LNCaP clone FGC (cell line): Measurements from ENCODE around the gene KCNJ9.
"Not testable (repeated sequence)": the region's sequence is repeated elsewhere in the genome, so short reads cannot be mapped to it uniquely, and the experiment has no call there.

Experiments
- DNase-seq: peaks from one replicate; pipeline ENCODE4 v3.0.0-alpha.2; 2011; ENCODE audit warnings: low read depth
- H3K4me3 ChIP-seq: 2 replicates; pipeline ENCODE4 v1.5.1; 2011; ENCODE audit warnings: mild to moderate bottlenecking, low read depth, low read length, control low read depth
- CTCF ChIP-seq: IDR thresholded peaks from 2 replicates; pipeline ENCODE4 v1.5.1; 2012; ENCODE audit warnings: mild to moderate bottlenecking; ENCODE audit not compliant: control insufficient read depth, insufficient read depth; ENCODE audit errors: extremely low read depth

KCNJ9 gene

GRCh38 chr1:160047111-160047991 is 34.0 kb upstream of the KCNJ9 start:
- TF ChIP-seq CTCF = no peak
- no peak for DNase-seq
- no peak overlapping the region for H3K4me3 ChIP-seq

DNA sequence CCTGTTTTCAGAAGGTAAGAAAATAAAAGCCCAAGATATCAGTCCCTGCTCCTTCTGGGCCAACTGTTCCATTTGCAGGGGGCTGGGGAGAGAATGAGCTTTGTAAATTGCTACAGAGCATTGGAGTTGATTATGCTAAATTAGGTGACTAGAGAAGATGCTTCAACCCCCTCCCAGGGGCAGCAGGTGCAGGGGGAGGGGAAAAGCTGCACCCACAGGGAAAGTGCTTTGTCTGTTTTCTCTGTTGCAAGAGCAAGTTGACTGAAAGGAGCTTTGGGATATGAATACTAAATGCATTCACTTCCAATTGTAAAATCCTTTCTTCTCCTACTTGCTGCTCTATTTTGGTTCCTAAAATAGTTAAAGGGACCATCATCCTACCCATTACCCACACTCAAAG is 33.0 kb upstream of the KCNJ9 start:
- no peak for TF ChIP-seq CTCF

GRCh38 chr1:160049101-160049500 is 32.2 kb upstream of the KCNJ9 start:
- no peak for DNase-seq
- H3K4me3 ChIP-seq = no peak overlapping the region
- no peak for TF ChIP-seq CTCF

More for the DNA sequence above, 33.0 kb upstream of the KCNJ9 start:
- no peak overlapping the region for H3K4me3 ChIP-seq
- no peak for DNase-seq

DNA sequence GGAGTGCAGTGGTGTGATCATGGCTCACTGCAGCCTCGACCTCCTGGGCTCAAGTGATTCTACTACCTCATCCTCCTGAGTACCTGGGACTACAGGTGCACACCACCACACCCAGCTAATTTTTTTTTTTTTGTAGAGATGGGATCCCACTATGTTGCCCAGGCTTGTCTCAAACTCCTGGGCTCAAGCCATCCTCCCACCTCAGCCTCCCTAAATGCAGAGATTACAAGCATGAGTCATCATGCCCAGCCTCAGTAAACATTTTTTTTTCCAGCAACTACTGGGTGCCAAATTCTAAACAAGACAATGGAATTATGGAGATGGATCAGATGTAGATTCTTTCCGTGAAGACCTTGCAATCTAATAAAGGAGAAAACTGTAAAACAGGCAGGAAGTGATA is 31.2 kb upstream of the KCNJ9 start:
- DNase-seq, H3K4me3 ChIP-seq: not testable (repeated sequence)

DNA sequence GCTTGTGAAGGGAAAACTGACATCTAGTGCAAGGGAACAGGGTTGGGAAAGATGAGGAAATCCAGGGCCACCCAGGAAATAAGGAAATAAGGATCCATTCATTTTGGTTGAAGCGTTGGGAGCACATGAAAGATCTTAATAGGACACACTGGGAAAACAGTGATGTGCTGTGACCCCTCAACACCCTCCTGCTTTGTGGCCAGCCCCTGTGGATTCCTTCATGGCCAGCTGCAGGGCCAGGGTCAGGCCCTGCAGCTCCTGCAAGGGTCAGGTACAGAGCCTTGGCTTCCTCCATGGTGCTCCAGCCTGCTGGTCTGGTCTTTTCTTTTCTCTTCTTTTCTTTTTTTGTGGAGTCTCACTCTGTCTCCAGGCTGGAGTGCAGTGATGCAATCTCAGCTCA is 30.7 kb upstream of the KCNJ9 start:
- TF ChIP-seq CTCF = no peak
- DNase-seq = no peak
- no peak overlapping the region for H3K4me3 ChIP-seq

DNA sequence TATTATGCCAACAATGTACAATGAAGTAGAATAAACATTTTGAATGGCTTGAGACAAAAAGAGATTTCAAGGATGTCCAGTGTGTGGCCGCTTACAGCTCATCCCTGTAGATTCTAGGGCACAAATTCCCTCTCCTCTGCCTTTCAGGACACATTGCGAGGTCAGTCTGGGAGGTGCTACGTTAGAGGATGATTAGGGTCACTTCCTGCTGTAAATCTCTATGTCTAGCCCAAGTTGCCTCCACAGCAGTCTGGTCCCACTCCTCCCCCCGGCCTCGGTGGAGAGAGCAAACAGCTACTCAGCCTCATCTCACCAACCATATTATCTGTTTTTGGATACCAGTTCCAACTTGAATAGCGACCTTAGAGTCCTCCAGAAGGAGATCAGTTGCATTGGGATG is 28.4 kb upstream of the KCNJ9 start:
- H3K4me3 ChIP-seq = no peak overlapping the region
- no peak for TF ChIP-seq CTCF
- DNase-seq = no peak

DNA sequence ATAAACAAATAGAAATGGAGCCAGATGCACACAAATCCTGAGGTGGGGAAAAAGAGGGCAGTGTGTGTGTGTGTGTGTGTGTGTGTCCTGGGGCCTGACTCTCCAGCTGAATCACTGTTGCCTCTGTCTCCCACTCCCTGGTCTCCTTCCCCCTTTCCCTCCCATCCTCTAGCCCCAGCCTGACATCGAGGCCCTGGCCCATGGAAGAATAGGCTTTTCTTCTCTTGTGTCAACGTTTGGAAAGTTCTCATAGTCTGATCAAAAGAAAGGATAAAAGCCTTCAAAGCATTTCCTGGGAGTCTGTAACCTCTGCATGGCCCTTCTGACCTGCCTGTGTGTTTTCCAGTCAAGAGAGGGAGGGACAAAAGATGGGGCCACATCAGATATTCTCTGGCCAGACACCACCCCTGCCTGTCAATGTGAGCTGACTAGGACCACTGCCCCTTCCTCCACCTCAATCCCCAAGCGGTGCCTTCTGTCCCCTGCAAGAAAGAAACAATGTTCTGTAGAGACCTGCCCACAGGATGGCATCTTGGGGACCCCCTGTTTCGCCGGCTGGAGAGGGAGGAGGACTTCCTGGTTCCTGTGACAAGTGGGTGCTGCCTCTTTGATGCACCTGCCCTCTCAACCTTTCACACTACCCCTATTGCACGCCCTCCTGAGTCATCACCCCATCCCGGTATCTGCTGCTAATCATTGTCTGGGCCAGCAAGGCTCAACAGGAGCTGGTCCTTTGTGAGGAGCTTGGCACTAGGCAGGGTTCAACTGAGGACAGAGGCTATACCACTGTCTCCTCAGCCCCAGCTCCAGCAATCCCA is 27.6 kb upstream of the KCNJ9 start:
- DNase-seq = no peak
- H3K4me3 ChIP-seq = no peak overlapping the region

More for the DNA sequence above, 27.6 kb upstream of the KCNJ9 start:
- TF ChIP-seq CTCF = no peak
